ENCODE measurements around the gene NAA35. TPM values are rescaled to one million over a fixed set of nuclear protein-coding genes. Genes with fewer than 3 reads are reported as not detected.

NAA35 gene
- total and polyA plus RNA-seq, 2 experiments from 2014 or later: 19.7 to 22.0 TPM

DNA sequence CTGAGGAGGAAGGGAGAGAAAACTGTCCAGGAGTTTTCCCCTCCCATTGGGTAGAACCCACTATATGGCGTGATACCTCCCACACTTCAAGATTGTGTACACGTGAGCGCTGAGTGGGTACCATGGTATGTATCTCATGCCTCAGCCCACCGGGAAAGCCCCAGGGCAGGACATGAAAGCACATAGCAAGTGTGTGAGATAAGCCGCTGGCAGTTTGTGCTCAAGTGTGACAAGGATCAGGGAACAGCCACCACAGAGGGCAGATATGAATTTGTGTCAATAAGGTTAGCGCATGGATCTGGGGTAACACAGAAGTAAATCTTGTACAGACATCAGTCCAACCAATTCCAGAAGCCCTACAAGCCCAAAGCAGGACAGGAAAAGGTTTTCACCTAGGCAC is 42.6 kb upstream of the NAA35 start:
- no peak overlapping the region for H3K4me3 ChIP-seq
- no peaks in the 10 kb centered on the region for H3K9me3 ChIP-seq (ENCODE audit: low read depth)
- no peaks in the 10 kb centered on the region for H4K20me1 ChIP-seq (ENCODE audit: insufficient read depth)
- H3F3A ChIP-seq (ENCODE audit: insufficient read depth): no peaks in the 10 kb centered on the region
- no peak for DNase-seq
- no peak overlapping the region for H3K4me2 ChIP-seq (ENCODE audit: unreplicated experiment)
- H3K4me1 ChIP-seq (ENCODE audit: insufficient read depth): no peaks in the 10 kb centered on the region
- no peaks in the 10 kb centered on the region for H3K79me2 ChIP-seq (ENCODE audit: insufficient read depth)
- no peaks in the 10 kb centered on the region for H3K9me2 ChIP-seq (ENCODE audit: insufficient read depth)
- TF ChIP-seq EZH2 (IDR thresholded peaks at IDR 0.05; ENCODE audit: insufficient read depth, poor library complexity, severe bottlenecking): no peak
- no peak for TF ChIP-seq EZH2phosphoT487 (IDR thresholded peaks at IDR 0.05; ENCODE audit: insufficient read depth, low read depth)
- no peak overlapping the region for H3K27ac ChIP-seq
- H3K27me3 ChIP-seq (replicated peaks; ENCODE audit: insufficient read depth): no peaks in the 10 kb centered on the region
- no peak overlapping the region for H2AFZ ChIP-seq
- in situ Hi-C loops (cut with MboI): no loop called here
- no peaks in the 10 kb centered on the region for H3K36me3 ChIP-seq (ENCODE audit: low read depth)
- no peak overlapping the region for H3K9ac ChIP-seq
- WGBS, 2 experiments (ENCODE audit: low coverage in 1 of 2, low lambda C conversion rate in 2 of 2, missing lambda C conversion rate in 2 of 2): 84 to 88% methylated on average over 6 of the region's 6 CpGs

DNA sequence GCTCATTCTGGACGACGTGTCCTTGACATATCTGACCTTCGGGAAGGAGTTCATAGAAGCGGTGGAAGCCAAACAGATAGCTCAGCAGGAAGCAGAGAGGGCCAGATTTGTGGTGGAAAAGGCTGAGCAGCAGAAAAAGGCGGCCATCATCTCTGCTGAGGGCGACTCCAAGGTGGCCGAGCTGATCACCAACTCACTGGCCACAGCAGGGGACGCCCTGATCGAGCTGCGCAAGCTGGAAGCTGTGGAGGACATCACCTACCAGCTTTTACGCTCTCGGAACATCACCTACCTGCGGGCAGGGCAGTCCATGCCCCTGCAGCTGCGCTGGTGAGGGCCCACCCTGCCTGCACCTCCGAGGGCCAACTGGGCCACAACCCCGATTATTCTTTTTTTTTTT is 41.6 kb upstream of the NAA35 start:
- no peaks in the 10 kb centered on the region for H3K9me3 ChIP-seq (ENCODE audit: low read depth)
- no peak overlapping the region for H3K4me2 ChIP-seq (ENCODE audit: unreplicated experiment)
- DNase-seq: no peak
- H2AFZ ChIP-seq: no peak overlapping the region
- H3K79me2 ChIP-seq (ENCODE audit: insufficient read depth): no peaks in the 10 kb centered on the region
- H3K4me3 ChIP-seq: no peak overlapping the region
- no peak overlapping the region for H3K9ac ChIP-seq
- H3K4me1 ChIP-seq (ENCODE audit: insufficient read depth): no peaks in the 10 kb centered on the region
- no peaks in the 10 kb centered on the region for H3K9me2 ChIP-seq (ENCODE audit: insufficient read depth)
- H3K27ac ChIP-seq: no peak overlapping the region
- H4K20me1 ChIP-seq (ENCODE audit: insufficient read depth): no peaks in the 10 kb centered on the region
- no peak for TF ChIP-seq EZH2phosphoT487 (IDR thresholded peaks at IDR 0.05; ENCODE audit: insufficient read depth, low read depth)
- TF ChIP-seq EZH2 (IDR thresholded peaks at IDR 0.05; ENCODE audit: insufficient read depth, poor library complexity, severe bottlenecking): no peak
- no peaks in the 10 kb centered on the region for H3K36me3 ChIP-seq (ENCODE audit: low read depth)
- WGBS, 2 experiments (ENCODE audit: low coverage in 1 of 2, low lambda C conversion rate in 2 of 2, missing lambda C conversion rate in 2 of 2): 81 to 87% methylated on average over 16 of the region's 16 CpGs
- H3K27me3 ChIP-seq (replicated peaks; ENCODE audit: insufficient read depth): no peaks in the 10 kb centered on the region
- in situ Hi-C loops (cut with MboI): no loop called here
- H3F3A ChIP-seq (ENCODE audit: insufficient read depth): no peaks in the 10 kb centered on the region

DNA sequence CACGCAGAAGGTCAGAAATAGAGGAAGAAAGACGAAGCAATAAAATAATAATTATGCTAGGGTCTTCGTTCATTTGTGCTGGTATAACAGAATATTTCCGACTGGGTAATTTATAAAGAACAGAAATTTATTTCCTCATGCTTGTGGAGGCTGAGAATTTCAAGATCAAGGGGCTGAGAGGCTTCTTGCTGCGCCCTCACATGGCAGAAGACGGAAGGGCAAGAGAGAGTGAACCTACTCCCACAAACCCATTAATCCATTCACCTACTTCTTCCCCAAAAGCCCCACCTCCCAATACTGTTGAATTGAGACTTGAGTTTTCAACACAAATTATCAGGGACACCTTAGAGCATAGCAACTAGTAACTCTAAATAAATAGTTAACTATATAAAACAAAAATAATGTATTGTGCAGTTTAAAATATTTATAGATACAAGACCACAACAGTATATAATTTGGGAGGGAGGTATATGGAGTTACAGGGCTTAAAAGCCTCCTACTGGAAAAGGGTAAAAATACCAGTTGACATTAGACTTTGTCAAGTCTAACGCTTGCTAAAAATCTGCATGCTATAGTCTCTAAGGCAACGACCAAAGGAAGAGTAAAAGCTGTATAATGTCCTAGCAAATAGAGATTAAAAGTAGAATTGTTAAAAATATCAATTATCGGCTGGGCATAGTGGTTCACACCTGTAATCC is 40.3 kb upstream of the NAA35 start:
- in situ Hi-C loops (cut with MboI): no loop called here
- Histone ChIP-seq H3K4me3 (no peak overlapping the region), H3K9ac (no peak overlapping the region), H3K4me1 (ENCODE audit: insufficient read depth) (no peaks in the 10 kb centered on the region), H3K9me2 (ENCODE audit: insufficient read depth) (no peaks in the 10 kb centered on the region), H4K20me1 (ENCODE audit: insufficient read depth) (no peaks in the 10 kb centered on the region), H2AFZ (no peak overlapping the region), H3K27me3 (replicated peaks; ENCODE audit: insufficient read depth) (no peaks in the 10 kb centered on the region), H3K9me3 (ENCODE audit: low read depth) (no peaks in the 10 kb centered on the region), H3K79me2 (ENCODE audit: insufficient read depth) (no peaks in the 10 kb centered on the region), H3K4me2 (ENCODE audit: unreplicated experiment) (no peak overlapping the region), H3K36me3 (ENCODE audit: low read depth) (no peaks in the 10 kb centered on the region), H3K27ac (no peak overlapping the region), H3F3A (ENCODE audit: insufficient read depth) (no peaks in the 10 kb centered on the region)
- peak; percentile 56 for DNase-seq
- 46 to 50% methylated on average over 9 of the region's 9 CpGs for WGBS, 2 experiments (ENCODE audit: low coverage in 1 of 2, low lambda C conversion rate in 2 of 2, missing lambda C conversion rate in 2 of 2)
- TF ChIP-seq EZH2 (IDR thresholded peaks at IDR 0.05; ENCODE audit: insufficient read depth, poor library complexity, severe bottlenecking) (no peak), EZH2phosphoT487 (IDR thresholded peaks at IDR 0.05; ENCODE audit: insufficient read depth, low read depth) (no peak)

DNA sequence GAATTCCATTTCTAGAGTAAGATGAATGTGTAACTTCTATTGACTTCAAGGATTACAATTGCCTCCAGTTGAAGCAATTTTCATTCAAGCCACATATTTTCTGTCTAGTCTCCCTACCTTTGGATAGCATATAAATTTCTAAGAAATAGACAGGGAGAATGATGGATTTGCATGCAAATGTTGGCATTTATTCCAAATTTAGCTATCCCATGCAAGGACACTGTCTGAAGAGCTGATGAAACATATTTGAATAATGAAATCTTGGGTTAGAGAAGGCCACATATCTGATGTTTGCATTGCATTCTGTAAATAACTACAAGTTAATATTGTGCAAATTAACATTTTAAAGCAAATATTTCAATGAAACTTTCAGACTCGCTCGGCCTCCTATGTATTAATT is 36.0 kb upstream of the NAA35 start:
- Histone ChIP-seq H3K36me3 (ENCODE audit: low read depth) (no peaks in the 10 kb centered on the region), H3K4me2 (ENCODE audit: unreplicated experiment) (no peak overlapping the region), H3K9ac (no peak overlapping the region), H3K9me2 (ENCODE audit: insufficient read depth) (no peaks in the 10 kb centered on the region), H3F3A (ENCODE audit: insufficient read depth) (no peaks in the 10 kb centered on the region), H3K4me3 (no peak overlapping the region), H3K27ac (no peak overlapping the region), H2AFZ (no peak overlapping the region), H3K4me1 (ENCODE audit: insufficient read depth) (no peaks in the 10 kb centered on the region), H3K9me3 (ENCODE audit: low read depth) (no peaks in the 10 kb centered on the region), H3K79me2 (ENCODE audit: insufficient read depth) (no peaks in the 10 kb centered on the region), H3K27me3 (replicated peaks; ENCODE audit: insufficient read depth) (no peaks in the 10 kb centered on the region), H4K20me1 (ENCODE audit: insufficient read depth) (no peaks in the 10 kb centered on the region)
- in situ Hi-C loops (cut with MboI): no loop called here
- 75 to 86% methylated on average over 2 of the region's 2 CpGs for WGBS, 2 experiments (ENCODE audit: low coverage in 1 of 2, low lambda C conversion rate in 2 of 2, missing lambda C conversion rate in 2 of 2)
- DNase-seq: no peak
- TF ChIP-seq EZH2 (IDR thresholded peaks at IDR 0.05; ENCODE audit: insufficient read depth, poor library complexity, severe bottlenecking): no peak
- no peak for TF ChIP-seq EZH2phosphoT487 (IDR thresholded peaks at IDR 0.05; ENCODE audit: insufficient read depth, low read depth)

All from GM23248 (cell line).